ENCODE data around the gene ACSBG1.

- TF ChIP-seq CTCF (IDR thresholded peaks at IDR 0.05) (peak in 3 of 4 experiments; percentile 50 to 67 (median 54)), POLR2AphosphoS5 (IDR thresholded peaks at IDR 0.05) (no peak), EP300 (IDR thresholded peaks at IDR 0.05) (no peak), POLR2A (IDR thresholded peaks at IDR 0.05) (no peak)
Observed at GRCh38 chr15:78195735-78196201, 38.6 kb downstream of the ACSBG1 start.

Data from gastroesophageal sphincter (tissue), 3 donors.